Amniotic stem cell (primary cell): ENCODE data around the gene COX10.

Experiments used
- DNase-seq: peaks from one replicate; lab custom pipeline; 2025; lab: John Stamatoyannopoulos, UW

Gene COX10

GRCh38 chr17:14070344-14070984, 1.2 kb downstream of the COX10 start:
- DNase-seq: no peak

- DNase-seq: no peak
These were observed 3.6 kb downstream of the COX10 start for GRCh38 chr17:14072881-14073280.

- DNase-seq: no peak
These were observed 8.7 kb downstream of the COX10 start for GRCh38 chr17:14078027-14078426.

GRCh38 chr17:14080847-14081251, 11.5 kb downstream of the COX10 start:
- DNase-seq: no peak

GRCh38 chr17:14082848-14083247, 13.5 kb downstream of the COX10 start:
- DNase-seq: no peak

GRCh38 chr17:14084955-14085354, 15.7 kb downstream of the COX10 start:
- DNase-seq: no peak

GRCh38 chr17:14086189-14086588, 16.9 kb downstream of the COX10 start:
- DNase-seq: no peak

- DNase-seq: no peak
These were observed 19.9 kb downstream of the COX10 start for GRCh38 chr17:14089179-14089578.

- DNase-seq: no peak
These were observed 22.1 kb downstream of the COX10 start for GRCh38 chr17:14091367-14091766.

GRCh38 chr17:14092808-14093207, 23.5 kb downstream of the COX10 start:
- DNase-seq: no peak

GRCh38 chr17:14094676-14095601, 25.6 kb downstream of the COX10 start:
- no peak for DNase-seq

- no peak for DNase-seq
These were observed 26.3 kb downstream of the COX10 start for GRCh38 chr17:14095631-14096030.

- DNase-seq: no peak
These were observed 28.9 kb downstream of the COX10 start for GRCh38 chr17:14098246-14098645.

- no peak for DNase-seq
These were observed 32.7 kb downstream of the COX10 start for GRCh38 chr17:14101976-14102375.

GRCh38 chr17:14103836-14104235, 34.5 kb downstream of the COX10 start:
- no peak for DNase-seq

- no peak for DNase-seq
These were observed 35.4 kb downstream of the COX10 start for GRCh38 chr17:14104734-14105133.

GRCh38 chr17:14107889-14108288, 38.6 kb downstream of the COX10 start:
- DNase-seq: no peak

- DNase-seq: no peak
These were observed 43.1 kb downstream of the COX10 start for GRCh38 chr17:14112407-14112806.

GRCh38 chr17:14113137-14113536, 43.8 kb downstream of the COX10 start:
- no peak for DNase-seq

- DNase-seq: no peak
These were observed 47.1 kb downstream of the COX10 start for GRCh38 chr17:14116263-14117024.

GRCh38 chr17:14118951-14119350, 49.6 kb downstream of the COX10 start:
- no peak for DNase-seq

- DNase-seq: no peak
These were observed 50.2 kb downstream of the COX10 start for GRCh38 chr17:14119546-14119945.

GRCh38 chr17:14121952-14122351, 52.6 kb downstream of the COX10 start:
- no peak for DNase-seq
